GM18868 (cell line): ENCODE results near the gene TACC2.
"Not testable (repeated sequence)": the region's sequence is repeated elsewhere in the genome, so short reads cannot be mapped to it uniquely, and the experiment has no call there.

Experiments
- ATAC-seq: cut with Tn5 transposase; IDR thresholded peaks from one replicate; pipeline ENCODE4 v1.9.1; 2021; ENCODE audit warnings: mild to moderate bottlenecking, moderate library complexity; ENCODE audit not compliant: unreplicated experiment

TACC2 gene, protein sequence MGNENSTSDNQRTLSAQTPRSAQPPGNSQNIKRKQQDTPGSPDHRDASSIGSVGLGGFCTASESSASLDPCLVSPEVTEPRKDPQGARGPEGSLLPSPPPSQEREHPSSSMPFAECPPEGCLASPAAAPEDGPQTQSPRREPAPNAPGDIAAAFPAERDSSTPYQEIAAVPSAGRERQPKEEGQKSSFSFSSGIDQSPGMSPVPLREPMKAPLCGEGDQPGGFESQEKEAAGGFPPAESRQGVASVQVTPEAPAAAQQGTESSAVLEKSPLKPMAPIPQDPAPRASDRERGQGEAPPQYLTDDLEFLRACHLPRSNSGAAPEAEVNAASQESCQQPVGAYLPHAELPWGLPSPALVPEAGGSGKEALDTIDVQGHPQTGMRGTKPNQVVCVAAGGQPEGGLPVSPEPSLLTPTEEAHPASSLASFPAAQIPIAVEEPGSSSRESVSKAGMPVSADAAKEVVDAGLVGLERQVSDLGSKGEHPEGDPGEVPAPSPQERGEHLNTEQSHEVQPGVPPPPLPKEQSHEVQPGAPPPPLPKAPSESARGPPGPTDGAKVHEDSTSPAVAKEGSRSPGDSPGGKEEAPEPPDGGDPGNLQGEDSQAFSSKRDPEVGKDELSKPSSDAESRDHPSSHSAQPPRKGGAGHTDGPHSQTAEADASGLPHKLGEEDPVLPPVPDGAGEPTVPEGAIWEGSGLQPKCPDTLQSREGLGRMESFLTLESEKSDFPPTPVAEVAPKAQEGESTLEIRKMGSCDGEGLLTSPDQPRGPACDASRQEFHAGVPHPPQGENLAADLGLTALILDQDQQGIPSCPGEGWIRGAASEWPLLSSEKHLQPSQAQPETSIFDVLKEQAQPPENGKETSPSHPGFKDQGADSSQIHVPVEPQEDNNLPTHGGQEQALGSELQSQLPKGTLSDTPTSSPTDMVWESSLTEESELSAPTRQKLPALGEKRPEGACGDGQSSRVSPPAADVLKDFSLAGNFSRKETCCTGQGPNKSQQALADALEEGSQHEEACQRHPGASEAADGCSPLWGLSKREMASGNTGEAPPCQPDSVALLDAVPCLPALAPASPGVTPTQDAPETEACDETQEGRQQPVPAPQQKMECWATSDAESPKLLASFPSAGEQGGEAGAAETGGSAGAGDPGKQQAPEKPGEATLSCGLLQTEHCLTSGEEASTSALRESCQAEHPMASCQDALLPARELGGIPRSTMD (N-terminal part only)

DNA sequence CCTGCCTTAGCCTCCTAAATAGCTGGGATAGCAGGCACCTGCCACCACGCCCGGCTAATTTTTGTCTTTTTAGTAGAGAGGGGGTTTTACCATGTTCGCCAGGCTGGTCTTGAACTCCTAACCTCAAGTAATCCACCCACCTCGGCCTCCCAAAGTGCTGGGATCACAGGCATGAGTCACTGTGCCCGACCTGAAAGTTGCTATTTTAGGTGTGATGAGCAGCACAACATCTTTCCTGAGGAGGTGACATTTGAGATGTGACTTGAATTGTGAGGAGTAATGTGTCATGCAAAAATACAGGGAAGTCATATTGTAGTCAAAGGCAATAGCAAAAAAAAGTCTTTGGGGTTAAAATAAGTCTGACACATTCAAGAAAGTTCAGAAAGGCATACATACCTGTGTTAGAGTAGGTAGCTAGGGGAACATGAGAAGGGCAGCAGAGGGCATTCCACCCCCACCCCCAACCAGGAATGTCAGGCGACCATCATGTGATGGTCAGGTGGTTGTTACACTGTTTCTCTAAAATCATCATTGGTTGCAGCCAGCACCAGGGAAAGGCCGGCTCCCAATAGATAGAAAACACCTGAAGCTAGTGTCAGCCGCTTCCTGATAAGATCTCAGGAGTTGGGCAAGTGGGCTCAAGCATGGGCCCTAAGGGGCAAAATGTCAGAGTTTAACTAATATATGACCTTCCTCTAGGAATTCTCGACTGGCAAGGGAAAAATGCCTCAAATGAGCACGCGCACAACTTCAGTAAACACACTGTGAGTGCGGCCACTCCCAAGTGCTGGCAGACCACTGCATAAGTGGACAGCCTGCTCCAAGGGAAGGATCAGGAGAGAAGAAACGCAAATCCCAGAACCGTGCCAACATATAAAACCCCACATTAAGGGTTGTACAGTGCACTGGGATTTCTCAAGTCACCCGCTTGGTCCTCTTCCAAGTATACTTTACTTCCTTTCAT, at the start of gene TACC2:
Gene TACC2 (plus strand): TSS at position 803 of the 964 bp plus-strand sequence. CDS start 32,819 bp downstream, outside the sequence.
- no peak for ATAC-seq

DNA sequence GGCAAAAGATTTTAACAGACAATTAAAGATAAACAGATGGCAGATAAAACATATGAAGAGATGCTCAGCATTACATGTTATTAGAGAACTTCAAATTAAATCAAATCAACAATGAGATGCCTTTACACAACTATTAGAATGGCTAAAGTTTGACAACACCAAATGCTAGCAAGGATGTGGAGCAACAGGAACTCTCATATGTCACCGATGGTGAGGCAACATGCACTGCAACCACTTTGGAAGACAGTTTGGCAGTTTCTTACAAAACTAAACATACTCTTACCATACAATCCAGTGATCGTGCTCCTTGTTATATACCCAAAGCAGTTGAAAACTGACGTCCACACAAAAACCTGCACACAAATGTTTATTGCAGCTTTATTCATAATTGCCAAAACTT, 47.4 kb upstream of the TACC2 start:
- ATAC-seq, result no peak

DNA sequence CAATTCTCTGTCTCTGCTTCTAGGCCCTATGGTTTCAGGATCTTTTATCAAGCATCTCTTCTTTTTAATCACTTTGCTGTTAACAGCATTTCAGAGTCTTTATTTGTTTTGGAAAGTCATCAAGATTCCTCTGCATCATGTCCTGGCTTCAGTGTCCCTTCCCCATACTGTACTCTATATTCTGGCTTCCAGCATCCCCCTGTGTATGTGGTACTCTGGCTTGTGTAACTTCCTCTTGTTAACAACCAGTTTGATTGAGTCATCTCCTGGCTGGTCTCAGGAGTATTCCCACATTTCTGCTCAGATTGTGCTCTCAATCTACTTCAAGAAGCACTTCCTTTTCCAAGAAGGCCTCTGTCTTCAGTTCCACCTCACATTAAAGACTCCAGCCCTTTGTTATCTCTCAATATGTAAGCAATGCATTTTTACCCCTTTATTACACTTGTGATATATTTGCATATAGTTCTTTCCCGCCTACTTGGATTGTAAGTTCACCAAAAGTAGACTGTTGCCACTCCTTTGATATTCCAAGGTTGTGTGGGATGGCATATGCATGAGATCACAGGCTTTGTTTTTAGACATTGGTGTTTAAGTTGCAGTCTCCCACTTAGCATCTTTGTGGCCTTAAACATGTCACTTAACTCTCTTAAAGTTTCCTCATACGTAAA, 46.1 kb upstream of the TACC2 start:
- ATAC-seq, result no peak

DNA sequence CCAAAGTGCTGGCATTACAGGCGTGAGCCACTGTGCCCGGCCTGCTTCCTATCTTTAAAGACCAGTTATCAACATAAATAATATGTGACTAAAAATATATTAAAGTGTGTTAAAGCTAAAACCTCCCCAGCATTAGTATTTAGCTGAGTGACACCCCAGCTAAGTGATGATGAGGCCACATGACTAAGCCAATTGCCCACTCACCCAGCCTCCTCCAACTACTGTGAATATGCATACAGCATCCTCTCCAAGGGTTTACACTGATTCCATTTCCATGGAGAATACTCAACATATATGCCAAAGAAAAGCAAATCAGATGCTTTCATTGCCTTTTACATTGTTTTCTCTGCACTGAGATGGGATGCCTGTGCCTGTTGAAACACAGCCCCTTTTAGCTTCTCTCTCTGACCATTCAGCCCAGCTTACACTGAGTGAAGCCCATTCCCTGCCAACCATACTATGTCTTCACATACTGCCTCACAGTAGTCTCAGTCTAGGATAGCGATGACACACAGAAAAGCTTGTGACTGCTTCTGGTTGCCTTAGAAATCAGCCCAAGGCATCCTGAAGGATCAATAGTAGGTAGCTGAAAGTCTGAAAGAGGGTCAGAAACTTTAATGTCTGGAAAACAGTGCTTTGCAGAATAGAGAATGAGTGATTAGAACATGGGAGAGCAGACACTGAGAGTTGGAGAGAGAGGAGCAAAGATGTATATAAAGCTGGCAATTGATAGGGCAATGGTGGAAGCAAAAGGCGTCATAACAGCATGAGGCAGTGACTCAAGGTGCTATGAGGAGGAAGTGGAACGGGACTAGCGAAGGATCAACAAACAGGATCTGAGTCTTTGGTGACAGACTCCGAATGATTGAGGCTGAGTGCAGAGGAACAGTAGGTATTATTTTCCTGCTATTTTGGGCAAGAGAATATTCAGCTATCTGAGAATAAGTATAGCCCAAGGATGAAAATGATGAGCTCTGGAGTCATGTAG, 41.3 kb upstream of the TACC2 start:
- ATAC-seq, result no peak

DNA sequence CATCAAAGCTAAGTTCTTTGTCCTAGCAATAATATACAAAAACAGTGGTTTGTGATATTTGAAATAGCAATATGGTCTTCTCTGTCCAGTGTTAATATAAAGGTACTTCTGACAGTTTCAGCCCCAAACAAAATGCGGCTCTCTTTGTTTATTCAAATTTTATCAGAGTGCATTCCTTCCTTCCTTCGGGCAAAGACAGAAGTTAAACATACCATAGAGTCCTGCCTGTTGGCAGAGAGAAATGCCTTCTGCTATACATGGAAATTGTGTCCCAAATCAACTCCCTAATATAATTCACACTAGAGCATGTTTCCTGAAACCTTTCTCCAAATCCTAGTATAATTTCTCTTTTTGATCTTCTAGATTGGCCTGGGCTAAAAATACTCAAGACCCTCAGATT, 39.9 kb upstream of the TACC2 start:
- ATAC-seq, result no peak

DNA sequence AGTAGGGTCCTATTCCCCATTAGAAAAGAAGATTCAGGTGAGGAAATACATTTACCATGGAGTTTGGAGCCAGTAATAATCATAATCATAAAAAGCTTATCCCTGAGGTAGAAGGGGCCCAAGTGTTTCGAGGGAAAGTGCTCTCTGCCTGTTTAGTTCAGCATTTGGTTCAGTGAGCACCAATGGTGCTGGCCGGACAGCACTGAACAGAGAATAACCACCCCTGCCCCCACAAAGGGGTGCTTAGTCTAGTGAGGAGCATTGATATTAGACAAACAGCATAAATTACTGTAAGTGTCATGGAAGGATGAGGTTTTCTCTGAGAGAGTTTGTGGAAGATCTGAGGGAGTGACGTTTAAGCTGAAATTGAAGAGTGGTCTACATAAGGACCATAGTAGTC, 39.5 kb upstream of the TACC2 start:
- ATAC-seq, result no peak

DNA sequence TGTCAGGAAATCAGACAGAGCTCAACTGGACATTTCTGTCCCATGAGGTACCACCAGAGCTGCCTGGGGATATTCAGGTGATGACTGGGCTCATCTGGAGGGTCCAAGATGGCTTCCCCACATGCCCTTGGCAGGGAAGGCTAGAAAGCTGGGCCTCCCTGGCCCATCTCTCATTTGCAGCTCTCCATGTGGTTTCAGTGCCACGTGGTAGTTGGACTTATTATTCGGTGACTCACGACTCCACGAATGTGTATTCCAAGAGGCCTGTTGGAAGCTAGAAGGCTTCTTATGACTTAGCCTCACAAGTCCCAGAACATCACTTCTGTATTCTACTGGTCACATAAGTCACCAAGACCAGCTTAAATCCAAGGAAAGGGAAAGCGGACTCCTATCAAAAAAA, 36.7 kb upstream of the TACC2 start:
- no peak for ATAC-seq

DNA sequence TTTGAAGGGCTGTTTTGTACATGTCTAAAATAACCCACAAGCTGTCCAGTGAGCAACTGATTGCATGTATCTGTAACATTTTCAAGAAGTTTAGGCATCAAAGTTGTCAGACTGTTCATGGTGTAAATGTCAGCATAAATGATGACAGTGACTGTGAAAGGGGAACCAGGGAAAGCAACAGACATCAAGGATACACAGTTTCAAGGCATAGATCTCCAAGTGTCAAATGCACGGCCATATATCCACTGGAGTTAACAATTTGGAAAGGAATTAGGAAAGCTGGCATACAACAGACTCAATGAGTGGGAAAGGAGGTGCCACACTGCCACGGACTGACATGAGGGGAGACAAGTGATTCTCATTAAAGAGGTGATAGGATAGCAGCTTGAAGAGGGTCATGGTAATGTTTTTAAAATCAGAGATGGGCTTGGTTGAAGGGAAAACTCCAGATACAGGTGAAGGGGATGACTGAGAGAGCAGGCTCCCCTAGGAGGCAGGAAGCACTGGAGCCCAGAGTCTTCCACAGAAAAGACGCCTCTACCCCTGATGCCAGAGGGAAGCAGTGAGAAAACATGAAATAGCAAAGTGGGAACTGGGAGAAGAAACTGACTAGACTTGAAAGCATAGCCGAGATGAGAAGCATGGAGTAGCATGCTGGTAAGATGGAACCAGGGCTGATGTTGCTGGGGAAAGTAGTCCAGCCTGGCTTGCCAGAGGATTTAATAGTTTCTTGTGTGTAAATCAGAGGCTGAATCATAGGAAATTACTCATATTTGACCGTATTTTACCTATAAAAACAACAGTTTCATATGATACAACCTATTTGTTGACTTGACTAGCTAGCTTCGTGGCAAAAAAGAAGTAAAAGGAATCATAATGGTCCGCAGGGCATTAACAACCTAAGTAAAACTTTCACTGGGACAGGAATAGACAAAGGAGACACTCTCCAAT, 32.6 kb upstream of the TACC2 start:
- no peak for ATAC-seq

DNA sequence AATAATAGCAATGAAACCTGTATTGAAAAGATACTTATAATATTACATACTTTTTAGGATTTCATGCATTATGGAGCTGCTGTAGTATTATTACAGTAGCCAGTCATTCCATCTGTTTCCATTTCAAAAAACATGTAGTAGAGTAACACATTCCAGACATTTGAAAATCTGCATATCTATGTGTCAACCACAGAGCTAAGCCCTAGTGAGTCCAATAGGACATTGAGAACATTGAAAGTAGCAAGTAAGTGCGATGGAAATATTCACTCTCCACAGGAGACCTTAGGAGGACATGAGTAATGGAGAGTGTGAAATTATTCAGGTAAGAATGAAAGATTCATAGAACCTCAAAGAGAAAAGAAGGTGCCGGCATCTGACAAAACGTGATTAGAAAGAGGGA, 29.3 kb upstream of the TACC2 start:
- no peak for ATAC-seq

DNA sequence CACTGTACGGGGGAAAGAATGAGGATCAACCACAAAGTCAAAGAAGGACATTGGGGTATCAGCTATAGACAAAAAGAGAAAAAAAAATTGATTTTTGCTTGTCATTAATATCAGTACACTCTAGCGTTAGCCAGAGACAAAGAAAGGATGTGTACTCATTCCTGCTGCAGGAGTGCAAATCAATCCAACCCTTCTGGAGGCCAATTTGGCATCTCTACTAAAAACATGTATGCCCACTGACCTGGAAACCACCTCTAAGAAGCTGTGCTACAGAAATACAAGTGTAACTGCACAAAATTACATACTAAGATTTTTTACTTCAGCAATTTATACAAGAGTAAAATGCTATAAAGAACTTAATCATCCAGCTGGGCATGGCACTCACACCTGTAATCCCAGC, 27.5 kb upstream of the TACC2 start:
- ATAC-seq, result no peak

DNA sequence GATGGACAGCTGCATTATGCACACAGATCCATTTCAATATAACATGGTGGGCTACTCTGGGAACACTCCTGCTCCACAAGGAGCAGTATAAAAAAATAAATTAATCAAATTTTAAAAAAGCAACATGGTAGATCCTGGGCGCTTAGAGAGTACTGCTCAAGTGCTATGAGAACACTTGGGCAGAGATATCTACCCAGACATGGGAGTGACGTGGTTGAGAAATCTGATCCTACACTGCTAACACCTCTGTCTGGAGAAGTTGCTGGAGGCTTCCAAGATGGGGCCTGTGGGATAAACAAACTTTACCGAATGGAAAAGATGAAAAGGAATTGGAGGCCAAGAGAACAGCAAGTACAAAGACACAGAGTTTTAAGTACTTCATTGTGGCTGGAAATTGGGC, 23.0 kb upstream of the TACC2 start:
- no peak for ATAC-seq

DNA sequence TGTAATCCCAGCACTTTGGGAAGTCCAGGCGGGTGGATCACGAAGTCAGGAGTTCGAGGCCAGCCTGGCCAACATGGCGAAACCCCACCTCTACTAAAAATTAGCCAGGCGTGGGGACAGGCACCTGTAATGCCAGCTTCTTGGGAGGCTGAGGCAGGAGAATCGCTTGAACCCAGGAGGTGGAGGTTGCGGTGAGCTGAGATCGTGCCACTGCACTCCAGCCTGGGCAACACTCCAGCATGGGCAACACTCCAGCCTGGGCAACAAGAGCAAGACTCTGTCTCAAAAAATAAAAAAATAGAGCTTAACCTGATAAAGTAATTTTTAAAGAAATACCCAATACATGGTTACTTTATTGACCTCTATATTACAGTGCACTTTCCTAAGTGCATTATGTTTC, 19.9 kb upstream of the TACC2 start:
- ATAC-seq, result not testable (repeated sequence)

DNA sequence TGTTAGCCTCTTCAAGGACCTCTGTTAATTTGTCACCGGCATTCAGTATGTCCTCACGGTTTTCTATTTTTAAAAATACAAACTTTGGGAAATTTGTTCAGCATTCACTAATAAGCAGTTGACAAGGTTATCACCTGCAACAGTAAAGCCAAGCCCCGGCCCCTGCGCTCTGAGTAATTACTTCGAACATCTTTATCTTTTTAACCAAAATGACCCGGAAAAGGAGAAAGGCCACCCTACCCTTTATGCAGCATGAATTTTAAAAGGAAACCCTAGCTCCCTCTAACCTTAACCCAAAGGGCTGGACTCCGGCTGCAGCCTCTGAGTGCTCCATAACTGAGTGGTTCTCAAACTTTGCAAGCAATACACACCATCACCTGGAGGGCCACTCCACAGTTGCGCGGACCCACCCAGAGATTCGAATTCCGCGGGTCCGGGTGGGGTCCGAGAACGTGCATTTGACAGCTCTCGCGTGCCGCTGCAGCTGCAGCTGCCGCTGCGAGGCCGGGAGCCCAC, 14.9 kb upstream of the TACC2 start:
- ATAC-seq, result peak; percentile 28

DNA sequence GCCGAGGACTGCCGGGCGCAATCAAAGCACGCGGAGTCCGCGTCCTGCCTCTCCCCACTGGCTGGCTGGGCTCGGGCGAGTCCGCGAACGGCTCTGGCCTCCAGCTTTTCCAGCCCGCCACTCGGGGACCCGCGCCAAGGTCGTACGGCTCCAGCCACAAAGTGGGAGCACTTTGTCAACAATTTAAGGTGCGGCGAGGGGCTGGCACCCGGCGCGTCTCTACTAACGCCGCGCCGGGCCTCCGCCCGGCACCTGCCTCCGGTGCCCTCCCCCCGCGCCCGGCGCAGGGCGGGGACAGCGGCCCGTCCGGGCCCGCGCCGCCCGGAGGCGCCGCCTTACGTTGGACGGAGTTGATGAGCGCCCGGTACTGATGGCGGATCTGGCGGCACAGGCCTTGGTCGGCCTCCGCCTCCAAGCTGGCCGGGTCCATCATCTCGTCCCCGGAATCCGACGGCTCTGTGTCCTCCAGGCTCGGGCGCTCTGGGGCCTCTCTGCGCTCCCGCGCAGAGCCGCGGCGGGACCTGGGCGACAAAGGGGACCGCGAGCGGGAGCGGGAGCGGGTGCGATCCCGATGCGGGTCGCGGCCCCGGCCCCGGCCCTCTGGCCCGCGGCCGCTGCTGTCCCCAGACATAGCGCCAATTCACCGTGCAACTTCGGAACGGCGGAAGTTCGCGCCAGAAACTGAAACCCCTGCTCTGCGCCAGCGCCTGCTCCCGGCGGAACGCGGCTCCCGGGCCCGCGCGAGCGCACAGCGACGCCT, 14.2 kb upstream of the TACC2 start, which contains the start of gene NSMCE4A:
Gene NSMCE4A (minus strand): TSS at position 683 of the 760 bp plus-strand sequence. CDS start 52 bp downstream, at position 631.
- peak; percentile 88 for ATAC-seq

DNA sequence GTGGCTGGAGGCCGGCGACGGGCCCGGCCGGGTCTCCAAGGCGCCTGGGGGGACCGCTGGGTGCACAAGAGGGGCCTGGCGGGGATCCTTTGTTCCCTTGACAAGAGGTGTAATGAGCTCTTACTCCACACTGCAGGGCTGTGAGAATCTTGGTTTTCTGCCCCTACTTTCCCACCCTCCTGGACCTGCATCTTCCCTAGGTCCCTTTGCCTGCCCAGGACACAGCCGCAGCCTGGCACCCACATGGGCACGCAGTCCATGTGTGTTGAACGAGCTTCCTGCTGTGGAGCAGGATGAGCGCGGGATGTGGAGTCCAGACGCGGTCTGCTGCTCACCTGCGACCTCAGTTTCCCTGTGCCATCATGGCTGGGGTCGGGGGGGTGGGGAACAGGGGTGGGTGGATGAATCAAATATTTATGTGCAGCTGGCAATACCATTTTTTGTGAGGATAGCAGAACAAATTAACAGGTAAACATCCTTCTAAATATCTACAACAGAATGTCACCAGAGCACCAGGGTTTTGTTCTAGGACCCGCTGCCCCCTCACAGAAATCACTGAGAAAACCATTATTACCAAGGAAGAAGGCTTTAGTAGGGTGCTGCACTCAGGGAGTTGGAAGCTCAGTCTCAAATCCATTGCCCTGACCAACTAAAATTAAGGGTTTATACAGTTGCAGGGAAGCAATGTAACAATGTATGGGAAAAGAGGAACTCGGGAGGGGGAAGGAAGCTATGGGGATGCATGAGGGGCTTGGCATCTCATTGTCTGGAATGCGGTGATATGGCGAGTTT, 13.5 kb upstream of the TACC2 start:
- peak; percentile 14 for ATAC-seq
